GM21360 (cell line): Measurements from ENCODE around the gene EMX1.

Experiments
- ATAC-seq: cut with Tn5 transposase; IDR thresholded peaks from one replicate; pipeline ENCODE4 v1.9.1; 2021; ENCODE audit warnings: mild to moderate bottlenecking, moderate library complexity; ENCODE audit not compliant: unreplicated experiment

EMX1 gene

GRCh38 chr2:72956050-72956395, 38.7 kb downstream of the EMX1 start:
- no peak for ATAC-seq

DNA sequence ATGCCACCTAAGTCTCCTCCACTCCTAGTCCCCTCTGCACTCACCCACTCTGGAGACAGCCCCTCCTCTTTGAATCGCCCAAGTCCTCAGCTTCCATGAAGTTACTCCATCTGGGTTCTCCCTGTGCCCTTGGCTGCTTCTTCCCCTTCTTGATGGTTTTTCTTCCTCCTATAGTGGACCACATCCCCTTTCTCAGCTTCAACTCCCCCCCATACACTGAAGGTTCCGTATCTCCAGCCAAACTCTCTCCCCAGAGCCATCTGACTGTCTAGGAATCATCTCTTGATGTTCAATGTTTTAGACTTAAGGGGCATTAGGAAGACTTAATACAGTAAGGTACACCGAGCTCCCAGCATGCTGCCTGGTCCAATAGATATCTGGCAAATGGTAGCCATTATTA, 39.6 kb downstream of the EMX1 start:
- no peak for ATAC-seq

- no peak for ATAC-seq
Measured at GRCh38 chr2:72958542-72959385, 41.4 kb downstream of the EMX1 start.

DNA sequence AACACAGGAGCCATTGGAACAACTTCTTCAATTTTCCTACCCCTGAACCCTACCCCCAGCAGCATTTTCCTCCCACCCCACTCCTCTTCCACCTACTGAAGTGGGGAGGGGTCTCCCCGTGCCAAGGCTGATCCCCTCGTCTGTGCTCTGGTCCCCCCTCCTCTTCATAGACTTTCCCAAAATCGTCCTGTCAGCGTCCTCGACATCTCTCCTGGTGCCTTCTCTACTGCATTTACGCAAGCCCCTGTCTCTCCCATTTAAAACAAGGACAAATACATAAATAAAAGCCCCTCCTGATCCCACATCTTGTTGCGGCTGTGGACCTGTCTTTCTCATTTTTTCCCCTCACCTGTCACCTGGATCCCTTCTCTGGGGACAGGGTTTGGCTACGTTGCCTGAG, 42.2 kb downstream of the EMX1 start:
- no peak for ATAC-seq

DNA sequence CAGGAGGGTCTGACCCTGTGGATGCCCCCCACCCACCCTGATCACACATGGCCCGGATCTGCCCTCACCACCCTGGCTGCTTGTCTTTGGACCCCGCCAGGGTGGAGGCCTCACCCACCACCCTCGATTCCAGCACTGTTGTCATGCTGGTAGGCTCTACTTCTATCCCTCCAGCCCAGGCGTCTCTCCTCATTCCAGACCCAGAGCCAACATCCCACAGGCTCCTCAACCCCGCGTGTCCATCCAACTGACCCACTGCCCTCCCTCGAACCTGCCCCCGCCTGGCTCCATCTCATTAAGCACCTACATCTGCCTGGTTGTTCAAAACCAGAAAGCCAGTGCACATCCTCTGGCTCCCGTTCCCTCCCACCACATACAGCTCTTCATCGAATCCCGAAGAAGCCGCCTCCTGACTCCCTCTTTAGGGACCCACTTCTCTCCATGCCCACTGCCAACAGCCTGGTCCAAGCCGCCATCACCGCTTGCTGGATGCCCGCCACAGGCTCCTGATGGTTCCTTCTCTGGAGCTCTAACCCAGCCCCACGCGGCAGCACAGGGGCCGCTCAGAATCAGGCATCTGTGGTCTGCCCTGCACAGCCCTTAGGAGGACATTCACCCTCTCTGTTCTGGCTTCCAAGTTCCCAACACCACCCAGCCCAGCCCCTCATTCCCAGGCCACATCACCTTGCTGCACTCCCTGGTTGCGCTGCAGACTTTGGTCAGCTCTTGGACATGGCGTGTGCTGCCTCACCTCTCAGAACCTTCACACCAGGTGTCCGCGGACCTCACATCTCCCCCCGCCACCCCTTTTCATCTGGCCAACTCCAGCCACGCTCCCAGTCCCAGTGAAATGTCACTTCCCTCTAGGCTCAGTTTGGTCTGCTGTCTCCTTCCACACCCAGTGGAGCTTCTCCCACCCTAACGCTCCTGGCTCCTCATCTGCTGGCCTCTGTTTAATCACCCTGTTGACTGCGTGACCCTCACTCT, 43.0 kb downstream of the EMX1 start:
- ATAC-seq = no peak

- no peak for ATAC-seq
Measured at GRCh38 chr2:72961036-72961720, 43.9 kb downstream of the EMX1 start.

DNA sequence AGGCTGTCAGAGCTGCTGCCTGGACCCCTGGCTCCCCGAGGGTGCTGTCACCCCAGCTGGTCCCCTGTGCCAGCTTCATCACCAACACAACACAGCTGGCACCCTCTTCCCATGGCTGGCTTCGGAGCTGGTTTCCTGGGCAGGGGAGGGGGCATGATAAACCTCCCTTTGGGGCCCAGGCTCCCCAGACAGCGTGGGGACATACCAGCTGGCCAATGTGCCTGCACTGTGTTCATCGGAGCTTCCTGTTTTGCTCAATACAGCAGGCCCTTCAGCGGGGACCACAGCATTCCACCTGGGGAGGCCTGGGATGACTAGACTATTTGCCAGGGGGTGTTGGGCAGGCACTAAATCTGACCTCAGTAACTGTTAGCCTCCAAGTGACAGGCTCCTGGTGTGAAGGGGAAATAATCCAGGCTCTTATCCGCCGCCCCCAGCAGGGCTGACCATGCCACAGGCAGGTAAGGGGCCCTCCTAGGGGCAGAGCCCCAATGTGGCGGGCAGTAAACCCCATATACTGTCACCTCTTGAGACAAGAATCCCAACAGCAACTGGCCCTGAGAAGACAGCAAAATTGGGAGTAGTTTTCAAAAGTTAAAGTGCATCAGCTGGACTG, 44.6 kb downstream of the EMX1 start:
- ATAC-seq = no peak

DNA sequence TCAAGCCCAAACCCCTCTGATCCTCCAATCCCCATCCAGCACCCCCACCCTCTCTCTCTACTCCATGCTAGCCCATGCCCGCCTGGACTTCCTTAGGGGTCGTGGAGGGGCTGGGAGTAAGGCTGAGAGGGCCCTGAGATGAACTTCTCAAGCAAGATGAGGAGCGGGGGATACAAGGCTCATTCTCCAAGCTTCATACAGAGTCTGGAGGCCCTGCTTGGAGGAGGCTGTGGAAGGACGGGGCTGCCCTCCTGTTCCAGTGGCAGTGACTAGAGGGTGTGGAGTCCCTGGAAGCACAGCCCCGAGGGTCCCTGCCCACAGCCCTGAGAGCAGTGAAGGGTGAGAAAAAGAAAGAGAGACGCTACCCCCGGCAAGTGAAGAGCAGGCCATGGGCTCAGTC, 45.6 kb downstream of the EMX1 start:
- no peak for ATAC-seq

DNA sequence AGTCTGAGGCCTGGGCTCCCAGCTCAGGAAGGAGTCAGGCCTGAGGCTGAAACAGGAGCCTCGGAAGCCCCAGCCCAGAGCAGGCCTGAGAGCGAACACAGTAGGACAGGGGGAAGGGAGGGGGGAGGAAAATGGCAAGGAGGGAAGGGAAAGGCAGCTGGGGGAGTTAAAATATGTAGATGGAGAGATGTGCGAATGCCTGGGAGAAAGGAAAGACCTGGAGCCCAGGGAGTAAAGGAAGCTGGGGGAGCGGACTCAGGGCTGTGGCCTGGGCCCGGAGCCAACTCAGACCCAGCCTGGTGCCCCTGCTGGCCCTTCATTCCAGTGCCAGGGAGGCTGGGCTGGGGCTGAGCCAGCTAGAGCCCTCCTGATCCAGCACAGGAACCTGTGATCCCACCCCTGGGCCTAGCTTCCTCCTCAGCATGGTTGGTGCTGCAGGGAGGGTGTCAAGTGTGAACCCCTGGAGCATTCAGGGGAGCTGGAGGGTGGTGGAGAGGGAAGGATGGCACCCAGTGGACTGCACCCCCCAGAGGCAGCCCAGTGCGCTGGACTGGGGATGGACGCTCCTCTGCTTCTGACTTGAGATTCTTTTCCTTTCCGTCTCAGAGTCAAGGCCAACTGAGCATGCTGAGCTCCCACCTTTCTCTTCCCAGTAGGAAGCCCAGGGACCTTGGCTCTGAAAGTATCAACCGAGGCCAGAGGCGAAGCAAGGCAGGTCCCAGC, 46.3 kb downstream of the EMX1 start:
- no peak for ATAC-seq

DNA sequence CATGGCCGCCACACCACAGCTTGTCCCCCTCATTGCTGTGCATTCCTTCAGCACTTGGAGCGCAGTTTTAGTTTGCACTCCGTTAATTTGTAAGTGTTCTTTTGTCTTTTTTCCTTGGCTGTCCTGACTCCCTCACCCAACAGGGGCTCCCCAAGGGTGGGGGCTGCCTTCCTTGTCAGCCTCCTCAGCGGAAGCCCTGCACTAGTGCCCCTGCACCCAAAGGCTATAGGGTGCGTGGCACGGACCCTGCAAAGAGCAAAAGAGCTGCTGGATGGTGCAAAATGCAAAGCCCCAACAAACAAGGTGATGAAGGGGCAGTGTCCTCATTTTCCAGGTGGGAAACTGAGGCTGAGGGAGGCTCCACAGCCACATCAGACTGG, 46.8 kb downstream of the EMX1 start:
- no peak for ATAC-seq

DNA sequence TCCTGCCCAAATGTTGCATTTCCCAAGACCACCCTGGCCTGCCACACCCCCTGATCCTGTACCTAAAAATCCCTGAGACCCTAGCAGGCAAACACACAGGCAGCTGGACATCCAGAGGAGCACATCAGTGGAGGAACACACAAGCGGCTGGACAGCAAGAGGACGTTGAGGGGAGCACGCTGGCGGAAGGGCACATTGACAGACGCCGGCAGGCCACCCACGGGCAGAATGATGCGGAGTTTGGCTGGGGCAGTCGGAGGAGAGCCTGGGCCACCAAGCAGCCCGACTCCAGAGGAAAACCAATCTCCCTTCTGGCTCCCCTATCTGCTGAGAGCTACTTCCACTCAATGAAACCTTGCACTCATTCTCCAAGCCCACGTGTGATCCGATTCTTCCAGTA, 47.7 kb downstream of the EMX1 start:
- ATAC-seq = no peak

DNA sequence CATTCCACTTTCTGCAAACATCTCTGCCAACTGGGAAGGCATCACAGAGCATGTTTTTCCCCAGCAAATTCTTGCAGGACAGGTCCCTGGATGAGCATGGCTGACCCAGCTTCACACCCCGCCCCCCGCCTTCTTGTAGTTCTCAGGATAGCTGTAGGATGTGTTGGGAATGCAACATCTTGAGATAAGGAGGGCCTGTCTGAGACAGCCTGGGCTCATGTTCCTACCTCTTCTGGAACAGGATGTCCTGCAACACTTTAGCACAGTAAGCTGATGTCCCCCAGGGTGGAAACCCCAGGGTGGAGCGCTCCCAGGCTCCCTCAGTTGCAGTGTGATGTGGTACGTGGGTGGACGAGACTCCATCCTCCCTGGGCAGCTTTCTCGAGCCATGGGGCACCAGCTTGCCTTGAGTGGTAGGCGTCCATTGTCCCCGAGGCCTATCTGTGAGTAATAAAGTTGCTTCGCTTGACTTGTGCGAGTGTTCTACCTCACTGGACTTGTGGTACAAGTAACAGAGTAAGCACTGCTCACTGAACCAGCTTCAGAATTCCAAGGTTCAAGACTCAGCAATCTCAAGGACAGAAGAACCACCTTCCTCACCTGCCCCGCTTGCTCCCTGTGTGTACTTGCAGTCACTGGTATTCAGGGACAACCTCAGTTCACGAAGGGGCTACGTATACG, 48.6 kb downstream of the EMX1 start:
- no peak for ATAC-seq

DNA sequence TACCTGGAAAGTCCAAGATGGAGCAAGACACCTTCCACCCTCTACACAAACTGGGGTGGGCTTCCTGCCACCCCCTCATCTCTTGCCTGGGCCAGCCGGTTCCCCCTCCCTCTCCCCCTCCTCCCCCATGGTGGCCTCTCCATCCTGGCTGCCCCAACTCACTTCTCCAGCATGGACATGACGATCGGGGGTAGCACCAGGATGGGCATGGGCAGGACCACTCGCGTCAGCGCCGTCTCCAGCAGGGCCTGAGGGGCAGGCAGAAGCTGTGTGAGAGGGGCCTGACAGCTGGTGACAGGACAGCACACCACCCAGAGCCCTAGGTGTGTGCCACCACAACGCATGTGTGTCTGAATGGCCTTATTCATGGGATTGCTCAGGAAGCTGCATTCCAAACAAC, 51.0 kb downstream of the EMX1 start:
- ATAC-seq = no peak

GRCh38 chr2:72969706-72970105, 52.4 kb downstream of the EMX1 start:
- ATAC-seq = no peak

DNA sequence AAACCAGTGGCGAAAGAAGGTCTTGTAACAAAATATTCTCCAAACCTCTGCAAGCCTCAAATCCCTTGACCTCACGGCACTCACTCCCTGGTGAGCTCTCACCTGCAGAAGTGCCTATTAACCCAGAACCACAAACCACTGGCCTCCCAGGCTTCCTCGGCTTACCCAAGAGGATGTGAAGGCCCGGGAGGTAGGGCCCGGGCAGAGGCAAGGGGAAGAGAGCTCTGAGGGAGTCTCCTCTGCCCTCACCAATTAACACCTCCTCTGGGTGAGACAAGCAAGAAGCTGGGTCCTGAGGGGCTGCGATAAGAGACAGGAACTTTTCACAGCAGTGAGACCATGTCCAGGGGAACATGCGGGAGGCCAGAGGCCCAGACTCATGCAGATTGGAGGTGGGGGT, 53.7 kb downstream of the EMX1 start:
- ATAC-seq = no peak

DNA sequence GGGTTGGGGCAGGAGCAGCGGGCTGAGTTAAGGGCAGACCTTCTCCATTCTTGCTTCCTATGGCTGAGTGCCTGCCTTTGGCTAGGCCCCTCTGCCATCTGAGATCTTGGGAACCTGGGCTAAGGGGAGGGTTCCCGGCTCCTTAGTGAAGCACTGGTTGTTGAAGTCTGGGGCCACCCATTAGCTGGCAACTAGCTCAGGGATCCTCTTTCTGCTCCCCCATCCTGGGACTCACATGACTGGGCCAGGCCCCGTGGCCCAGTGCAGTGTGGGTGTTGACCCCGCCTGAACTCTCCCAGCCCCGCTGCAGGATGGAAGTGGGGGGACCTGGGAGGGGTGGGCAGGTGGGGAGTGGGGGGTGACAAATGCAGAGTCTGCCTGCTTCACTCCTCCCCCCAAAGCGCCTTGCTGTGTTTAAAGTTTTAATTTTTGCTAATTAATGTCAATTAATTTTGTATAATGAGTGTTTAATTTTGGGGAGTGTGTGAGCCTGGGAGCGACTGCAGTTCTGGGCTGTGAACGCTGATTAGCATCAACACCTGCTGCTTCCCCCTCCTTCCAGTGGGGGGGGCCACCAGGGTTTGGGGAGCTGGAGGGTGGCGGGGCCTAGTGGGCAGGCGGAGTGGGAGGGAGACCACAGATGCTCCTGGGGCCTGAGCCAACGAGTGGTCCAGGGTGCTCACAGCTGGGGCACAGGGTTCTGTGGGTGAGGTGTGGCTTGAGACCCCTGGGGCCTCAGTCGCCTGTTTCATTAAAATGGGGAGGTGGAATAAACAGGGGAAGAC, 55.2 kb downstream of the EMX1 start:
- ATAC-seq = no peak

GRCh38 chr2:72973137-72973535, 55.8 kb downstream of the EMX1 start:
- no peak for ATAC-seq

- ATAC-seq = peak; percentile 82
Measured at GRCh38 chr2:72973566-72974435, 56.5 kb downstream of the EMX1 start.
